GM19043 (cell line): ENCODE results near the gene AXIN2.

Experiments
- ATAC-seq: cut with Tn5 transposase; IDR thresholded peaks from one replicate; pipeline ENCODE4 v1.9.1; 2021; ENCODE audit warnings: low read depth; ENCODE audit not compliant: unreplicated experiment

The AXIN2 gene

DNA sequence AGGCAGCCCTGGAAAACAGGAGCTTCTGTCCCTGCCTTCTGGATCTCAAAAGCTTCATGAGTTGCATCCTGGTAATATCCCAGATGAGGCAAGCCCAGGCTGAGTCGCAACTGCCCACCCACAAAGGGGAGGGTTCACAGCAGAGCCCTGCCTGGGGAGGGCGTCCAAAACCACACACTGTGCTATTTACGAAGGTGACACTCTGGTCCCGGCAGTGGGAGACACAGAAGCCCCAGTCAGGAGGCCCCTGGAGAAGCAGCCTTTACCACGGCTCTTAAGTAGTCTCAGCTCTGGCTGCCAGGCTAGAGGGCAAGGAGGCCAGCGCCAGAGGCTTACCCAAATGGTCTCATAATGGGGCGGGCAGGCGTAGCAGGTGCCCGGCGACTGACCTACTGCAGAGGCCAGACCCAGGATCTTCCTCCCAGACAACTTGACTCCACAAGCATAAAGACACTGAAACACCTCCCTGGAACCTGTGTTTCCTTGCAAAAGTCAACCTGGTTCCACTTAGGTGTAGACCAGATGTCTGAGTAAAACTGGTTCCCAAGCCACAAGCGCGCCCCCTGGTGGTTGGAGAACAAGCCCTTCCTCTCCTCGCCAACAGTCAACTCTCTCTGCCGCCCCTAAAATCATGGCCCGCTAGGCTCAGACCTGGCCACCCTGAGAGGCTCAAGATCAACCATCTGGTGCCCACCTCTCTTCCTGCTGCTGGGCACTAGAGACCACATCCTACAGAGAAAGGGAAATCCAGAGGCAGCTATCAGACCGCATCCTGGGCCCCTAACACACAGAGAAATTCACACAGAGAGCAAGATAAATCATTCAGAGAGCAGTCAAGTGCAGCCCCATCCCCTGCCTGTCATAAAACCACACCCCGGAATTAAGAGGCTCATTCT is 5.2 kb downstream of the AXIN2 start:
- no peak for ATAC-seq

DNA sequence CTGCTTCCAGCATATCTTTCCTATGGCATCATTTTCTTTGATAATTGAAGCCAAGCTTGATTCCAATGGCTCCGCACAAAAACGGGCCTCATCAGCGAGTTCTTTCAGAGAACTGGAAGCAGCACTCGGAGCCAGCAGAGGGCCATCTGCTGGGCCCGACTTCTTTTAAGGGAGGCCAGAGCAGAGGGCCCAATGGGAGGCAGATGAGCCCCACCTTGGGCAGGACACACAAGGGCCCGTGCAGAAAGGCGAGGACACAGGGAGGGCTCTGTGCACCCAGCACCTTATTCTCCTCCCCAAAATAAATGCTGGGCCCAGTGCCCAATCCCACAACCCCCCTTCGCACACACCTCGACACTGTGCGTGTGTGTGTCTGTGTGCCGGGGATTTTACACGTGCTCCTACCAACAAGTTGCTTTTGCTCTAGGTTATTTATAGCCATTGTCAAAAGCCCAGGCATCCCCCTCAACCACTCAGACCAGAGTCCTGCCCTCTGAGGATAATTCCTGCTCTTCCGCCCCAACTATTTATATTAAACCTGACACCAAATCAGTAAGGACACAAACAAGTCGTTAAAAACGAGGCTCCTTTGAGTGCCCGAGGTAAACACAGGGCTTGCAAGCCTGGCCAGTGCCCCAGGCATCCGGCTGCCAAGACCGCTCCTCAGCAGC is 6.8 kb downstream of the AXIN2 start:
- no peak for ATAC-seq

DNA sequence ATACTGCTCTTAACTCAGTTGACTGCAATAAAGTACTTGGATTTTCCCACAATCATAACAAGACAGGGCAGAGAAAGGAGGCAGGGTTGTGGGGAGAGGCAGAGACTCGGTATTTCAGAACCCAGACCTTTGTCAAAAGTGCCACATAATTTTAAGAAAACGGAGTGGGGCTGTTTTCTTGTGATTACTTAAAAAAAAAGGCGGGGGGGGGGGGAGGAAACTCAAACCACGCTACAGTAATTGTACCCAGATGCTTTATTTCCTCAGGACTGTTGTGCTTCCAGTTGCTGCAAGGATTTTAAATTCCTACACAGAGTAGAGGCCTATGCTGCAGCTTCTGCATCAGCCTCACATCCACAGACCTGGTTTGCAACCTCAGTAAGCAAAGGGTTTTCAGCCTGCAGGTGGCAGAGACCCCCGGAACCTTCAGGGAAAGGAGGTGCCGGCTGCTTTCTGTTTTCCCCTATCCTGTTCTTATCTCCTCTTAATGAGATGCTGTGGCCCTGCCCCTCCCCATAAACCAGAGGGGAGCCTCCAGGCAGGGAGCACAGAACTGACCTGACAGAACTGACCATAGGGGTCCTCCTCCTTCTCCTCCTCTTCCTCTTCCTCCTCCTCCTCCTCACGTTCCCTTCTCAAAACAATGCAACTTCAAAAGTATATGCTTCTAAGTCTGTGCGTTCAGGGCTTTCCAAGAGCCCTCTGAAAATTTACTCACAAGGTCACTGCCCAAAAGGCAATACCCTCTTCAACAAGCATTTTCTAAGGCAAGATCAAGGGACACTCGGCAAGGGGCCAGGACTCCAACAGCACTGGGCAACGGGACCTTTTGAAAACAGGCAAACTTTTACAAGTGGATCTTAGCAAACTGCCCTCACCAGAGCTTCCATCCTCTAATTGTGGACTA is 7.5 kb downstream of the AXIN2 start:
- ATAC-seq, result no peak

DNA sequence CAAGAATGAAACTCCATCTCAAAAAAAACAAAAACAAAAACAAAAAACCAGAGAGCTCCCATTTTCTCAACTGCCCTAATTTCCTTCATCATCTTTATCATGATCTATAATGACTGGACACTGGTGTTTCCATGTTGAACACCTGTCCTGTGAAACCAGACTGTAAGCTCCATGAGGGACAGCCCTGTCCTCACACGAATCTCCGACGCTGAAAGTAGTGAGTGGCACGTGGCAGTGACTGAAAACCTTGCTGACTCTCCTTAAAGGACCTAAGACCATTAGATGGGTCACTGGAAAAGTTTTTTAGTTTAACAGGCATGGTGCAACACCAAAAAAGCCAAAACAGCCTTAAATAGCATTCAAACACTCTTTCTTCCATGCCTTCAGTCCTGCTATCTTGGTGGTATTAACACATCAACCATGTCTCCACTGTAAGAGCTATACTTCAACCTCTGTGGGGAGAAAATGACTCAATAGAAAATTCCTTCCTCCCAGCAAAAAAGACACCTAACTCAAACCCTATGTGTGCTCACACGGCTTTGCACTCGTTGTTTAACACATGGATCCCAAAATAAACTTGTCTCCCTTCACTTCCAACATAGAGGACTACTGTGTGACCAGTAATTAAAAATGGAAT is 8.3 kb downstream of the AXIN2 start:
- ATAC-seq, result no peak

DNA sequence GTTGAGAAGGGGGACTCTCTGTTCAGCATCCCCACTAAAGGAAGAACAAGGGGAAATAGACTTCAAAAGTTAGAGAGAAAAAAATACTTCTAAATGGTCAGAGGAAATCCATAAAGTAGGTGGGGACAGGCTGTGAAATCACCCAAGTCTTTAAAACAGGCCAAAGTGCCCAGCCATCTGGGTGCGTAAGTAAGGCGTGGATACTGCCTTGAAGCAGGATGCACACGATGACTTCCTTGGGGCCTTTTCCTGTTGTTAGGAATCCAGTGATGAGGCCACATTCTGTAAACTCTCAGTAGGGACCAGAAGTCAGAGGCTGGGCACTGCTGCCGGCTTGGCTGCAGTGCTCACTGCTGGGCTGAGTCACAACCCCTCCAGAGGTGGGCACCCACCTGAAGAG is 9.2 kb downstream of the AXIN2 start:
- no peak for ATAC-seq

DNA sequence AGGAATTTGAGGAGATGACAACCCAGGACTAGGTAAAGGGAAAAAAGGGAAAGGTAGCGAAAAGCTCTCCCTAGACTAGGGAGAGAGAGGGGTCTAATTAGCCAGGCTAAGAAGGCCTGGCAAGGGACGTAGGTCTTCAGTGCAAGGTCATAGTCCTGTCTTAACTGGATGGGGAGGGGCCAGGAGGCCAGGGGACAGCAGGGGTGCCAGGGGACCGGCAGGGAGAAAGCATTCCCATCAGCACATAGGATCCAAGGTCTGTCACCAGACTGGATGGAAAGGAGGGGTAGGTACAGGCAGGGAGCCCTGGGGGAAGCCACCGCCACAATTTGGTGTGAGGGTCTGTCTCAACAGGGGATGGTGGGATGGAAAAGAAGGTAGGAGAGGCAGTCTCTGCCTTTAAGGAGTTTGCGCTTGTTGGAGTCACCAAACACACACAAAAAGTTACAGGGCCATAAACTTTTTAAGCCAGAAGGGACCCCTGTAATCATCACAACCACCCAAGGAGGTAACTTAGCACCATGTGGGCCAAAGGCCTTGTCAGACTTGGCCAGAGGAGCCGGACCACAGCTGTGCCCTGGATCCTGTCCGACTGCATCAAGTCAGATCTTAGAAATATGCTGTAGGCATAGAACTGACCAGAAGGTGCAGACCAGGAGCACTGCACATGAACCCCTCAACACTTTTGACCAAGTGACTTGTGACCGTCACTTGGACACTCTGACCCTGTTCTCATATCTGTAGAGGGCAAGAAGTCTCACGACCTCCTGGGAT is 10.0 kb downstream of the AXIN2 start:
- no peak for ATAC-seq

DNA sequence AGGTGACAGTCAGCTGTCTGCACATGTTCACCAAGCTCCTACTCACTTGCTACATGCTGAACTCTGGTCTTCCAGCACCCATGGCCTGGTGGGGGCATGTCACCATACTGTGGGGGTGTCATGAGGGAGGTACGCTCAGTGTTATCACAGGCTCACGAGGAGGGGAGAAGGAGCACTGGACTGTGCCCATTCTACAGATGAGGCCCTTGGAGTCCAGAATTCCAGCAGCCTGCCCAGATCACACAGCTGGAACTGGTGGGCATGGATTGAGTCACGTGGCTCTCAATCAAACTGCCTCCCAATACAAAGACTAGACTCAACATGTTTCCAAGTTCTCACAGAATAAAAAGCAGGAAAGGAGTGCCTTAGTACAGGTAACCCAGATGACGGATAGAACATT is 10.7 kb downstream of the AXIN2 start:
- no peak for ATAC-seq

DNA sequence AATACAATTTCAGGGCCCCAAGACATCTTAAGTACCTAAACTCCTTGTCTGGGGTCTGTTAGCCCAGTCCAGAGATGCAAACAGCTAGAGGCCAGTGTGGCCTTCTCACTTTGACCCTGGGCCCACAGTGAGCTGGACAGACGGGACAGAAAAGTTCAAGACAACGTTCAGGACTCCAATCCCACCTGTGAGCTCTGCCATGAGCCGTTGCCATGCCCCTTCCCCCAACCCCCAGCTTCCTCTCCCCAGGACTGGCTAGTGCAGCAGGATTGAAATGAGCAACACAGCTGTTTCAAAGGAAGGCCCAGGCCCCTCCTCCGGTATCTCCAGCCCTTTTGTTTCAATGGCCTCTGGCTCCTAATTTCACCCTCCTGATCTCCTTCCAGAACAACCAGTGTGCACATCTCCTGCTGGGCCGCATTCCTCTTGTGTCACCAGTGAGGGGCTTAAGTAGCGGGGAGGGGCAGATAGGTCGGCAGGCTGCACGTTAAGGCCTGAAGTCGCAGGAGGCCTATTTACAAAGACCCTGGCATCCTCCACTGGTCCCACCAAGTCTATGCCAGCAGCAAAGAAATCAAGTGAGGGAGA is 11.3 kb downstream of the AXIN2 start:
- ATAC-seq, result no peak

DNA sequence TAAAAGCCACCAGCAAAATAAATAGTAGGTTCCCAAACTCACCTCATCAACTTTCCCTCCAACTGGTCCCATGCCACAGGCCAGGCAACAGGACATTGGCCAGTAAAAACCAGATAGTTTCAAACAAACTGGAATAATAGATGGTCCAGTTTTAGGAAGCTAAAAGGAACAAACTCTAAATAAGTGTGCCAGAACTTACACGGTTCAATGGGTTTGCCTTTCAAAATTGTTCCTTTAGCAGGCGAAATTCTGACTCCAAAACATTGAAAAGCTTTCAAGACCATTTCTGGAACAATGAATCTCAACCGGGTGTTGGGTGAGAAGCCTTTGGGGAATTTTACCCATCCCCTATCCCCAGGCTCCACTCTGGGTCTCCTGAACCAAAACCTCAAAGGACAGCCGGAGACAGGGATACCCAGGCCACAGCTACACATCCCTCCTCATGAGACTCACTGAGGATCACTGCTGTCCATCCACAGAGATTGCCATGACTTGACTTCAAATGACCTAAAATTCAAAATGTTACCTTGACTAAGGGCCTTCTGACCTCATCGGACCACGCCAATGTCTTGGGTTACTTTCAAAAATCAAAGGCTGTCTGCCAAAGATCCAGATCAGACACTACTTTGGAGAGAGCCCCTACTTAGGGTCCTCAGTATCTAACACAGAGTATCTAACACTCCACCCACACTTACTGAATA is 13.0 kb downstream of the AXIN2 start:
- no peak for ATAC-seq

DNA sequence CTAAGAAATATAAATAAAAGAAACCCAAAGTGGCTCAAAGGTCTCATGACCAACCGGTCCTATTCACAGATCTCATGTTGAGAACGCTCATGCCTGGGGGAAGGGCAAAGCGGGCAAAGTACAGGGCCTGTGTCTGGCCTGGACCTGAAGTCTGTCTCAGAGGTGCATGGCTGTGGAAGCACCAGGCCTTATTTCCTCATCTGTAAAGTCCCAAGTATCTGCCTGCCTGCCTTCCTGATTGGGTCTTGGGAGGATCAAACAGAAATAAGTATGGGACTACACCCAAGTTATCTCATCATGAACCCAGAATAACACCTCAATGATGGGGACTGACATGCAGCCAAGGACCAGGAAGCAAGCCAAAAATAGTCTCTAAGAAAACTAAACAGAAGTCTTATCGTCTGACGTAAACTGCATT is 14.2 kb downstream of the AXIN2 start:
- no peak for ATAC-seq

DNA sequence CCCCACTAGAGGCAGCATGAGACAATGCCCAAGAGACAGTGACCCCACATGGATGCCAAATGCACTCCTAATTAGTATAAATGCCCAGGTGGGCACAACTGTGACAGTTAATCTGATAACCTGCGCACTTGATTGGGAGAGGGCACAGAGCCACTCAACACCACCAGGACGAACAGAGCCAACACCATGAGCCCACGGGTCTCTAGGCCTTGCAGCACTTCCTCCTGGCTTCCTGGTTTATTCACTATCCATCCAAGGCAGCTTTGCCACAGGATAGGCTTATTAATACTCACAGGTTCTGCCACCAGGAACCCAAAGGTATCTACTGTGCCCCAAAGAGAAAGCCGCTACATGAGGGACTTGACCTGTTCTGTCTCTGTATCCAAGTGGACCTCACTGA is 14.9 kb downstream of the AXIN2 start:
- ATAC-seq, result no peak

DNA sequence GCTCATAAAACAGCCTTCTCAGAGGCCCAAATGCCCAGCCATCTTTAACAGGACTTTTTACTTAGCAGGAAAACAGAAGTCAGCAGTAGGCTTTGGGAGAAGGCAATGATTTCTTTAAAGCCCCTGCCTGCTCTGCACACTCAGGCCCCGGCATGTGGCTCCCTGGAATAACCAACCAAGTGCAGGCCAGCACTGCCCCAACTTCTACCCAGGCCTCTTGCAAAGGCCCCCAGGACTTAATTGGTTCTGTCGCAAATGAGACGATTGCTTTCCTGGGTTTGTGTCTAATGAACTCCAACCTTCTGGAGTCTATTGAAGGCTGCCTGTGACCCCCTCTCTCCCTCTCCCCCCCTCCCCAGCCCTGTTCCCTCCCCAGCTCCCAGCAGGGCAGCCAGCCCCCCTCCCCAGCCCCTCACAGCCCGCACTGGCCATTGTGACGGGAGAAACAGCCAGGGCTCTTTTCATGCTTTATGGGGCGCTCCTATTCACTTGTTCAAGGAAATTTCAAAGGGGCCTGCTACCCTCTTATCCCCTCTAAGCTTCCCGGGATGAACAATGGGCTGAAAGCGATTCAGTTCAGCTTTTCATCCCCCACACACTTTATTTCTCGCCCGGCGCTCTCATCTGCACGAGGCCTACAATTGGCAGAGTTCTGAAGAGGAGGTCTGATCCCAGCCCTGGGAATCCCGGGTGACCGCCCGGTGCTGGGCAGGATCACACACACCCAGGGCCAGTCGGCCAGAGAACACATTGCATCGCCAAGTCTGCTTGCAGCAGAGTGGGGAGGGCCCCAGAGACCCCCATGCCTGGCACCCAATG is 15.5 kb downstream of the AXIN2 start:
- no peak for ATAC-seq

DNA sequence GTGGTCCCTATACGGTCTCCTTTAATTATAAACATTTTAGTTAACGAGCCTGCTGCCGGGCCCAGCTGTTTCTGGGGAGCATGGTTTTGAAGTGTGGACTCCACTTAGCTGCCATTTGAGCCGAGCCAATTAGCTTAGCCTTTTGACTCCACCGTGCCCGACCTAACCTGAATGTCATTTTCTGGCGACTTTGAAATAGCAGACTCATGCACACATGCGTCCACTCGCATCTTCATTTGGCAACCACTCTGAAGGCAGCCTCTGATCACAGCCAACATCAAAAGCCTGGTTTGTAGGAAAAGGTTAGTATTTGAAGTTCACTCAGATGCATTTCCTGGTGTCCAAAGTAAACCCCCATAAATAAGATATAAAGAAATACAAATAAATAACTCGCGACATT is 16.8 kb downstream of the AXIN2 start:
- ATAC-seq, result no peak

DNA sequence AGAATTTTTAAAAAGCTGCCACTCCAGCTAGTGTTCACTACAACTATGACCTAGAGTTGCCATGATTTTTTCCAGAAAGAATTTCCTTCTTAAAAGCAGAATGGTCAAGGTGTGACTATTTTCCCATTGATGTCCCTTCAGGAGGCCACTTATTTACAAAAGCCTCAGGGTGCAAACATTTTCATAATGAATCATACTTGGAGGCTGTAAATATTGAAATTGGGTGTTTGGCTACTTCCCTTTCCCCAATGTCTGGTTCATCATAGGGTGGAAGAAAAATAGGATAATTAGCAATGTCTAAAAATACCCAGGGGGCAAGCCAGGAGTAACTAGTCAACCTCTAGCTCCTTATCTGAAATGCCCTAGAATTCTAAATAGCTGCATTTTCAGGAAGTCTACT is 18.8 kb downstream of the AXIN2 start:
- ATAC-seq, result no peak

DNA sequence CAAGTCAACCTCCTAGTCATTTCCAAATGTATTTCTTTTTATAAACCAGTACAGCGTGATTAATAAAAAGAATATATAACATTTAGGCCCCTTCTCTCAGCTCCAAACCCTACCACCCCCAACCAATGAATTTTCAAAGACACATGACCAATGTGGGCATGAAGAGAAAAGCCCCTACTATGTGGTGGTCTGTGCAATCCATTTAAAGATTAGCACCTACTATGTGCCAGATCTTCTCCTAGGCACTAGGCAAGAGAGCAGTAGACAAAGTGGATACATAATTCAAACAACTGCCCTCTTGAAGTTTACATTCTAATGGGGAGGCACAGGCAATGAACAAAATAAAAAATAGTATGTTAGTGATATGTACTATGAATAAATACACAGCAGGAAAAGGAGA is 19.4 kb downstream of the AXIN2 start:
- ATAC-seq, result no peak

DNA sequence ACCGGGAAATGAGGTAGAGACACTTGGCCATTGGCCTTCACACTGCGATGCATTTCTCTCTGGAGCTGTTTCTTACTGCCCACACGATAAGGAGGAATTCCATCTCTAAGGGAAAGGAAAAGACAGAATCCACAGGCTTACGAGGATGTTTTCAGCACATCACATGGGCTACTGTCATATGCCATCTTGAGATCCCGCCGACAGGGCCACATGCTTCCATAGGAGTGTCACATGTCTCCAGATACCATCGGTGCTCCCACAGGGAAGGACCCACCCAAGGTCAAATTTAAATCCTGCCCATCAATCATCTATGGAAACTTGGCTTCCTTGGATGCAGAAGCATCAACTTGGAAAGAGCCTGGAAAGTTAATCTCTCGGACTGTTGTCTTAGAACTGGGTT is 20.0 kb downstream of the AXIN2 start:
- ATAC-seq, result no peak

DNA sequence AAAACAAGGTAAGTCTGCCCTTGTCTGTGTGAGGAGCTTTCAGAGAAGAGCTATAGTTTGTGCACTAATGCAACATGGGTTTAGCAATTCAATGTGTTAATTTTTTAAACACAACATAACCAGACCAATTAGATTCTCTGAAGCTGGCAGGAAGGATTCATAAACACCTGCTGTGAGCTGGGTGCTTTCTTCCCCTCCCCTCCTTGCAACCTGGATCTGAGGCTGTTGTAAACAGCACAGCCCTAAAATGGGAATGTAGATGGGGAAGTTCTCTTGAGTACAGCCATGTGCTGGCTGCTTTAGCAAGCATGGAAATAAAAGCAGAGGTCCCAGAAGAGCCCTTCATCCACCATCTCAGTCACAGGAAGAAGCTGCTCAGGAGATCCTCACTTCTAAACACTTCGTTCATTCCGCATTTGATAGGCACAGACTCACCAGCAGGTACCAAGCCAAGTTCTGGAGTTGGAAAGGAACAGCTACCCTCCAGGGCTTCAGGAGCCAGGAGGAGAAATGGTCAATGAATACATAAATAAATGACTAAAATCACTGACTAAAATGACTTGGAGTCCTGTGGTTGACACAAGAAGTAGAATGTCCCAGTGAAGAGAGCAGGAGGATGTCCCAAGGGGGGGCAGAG is 21.7 kb downstream of the AXIN2 start:
- ATAC-seq, result no peak
